B cell (primary cell): ENCODE data around the gene RALGAPB. TPM values are rescaled to one million over a fixed set of nuclear protein-coding genes. Genes with fewer than 3 reads are reported as not detected.

Experiments
- ATAC-seq: fragments of 200-7000 bp; cut with Tn5 transposase; one replicate; pipeline ENCODE4 v1.10.0; 2021; ENCODE audit warnings: low read depth, mild to moderate bottlenecking, moderate number of reproducible peaks, moderate library complexity
- CTCF ChIA-PET: fragments of 350-600 bp; sonication (Branson Sonifier 250); formaldehyde crosslinking; loops from one replicate; lab custom pipeline; 2021; ENCODE audit warnings: antibody characterized with exemption, inconsistent platforms; lab: Charles Lee
- POLR2A ChIA-PET: fragments of 350-600 bp; sonication (Branson Sonifier 250); formaldehyde crosslinking; loops from one replicate; lab custom pipeline; 2021; ENCODE audit warnings: antibody characterized with exemption; lab: Charles Lee
- DNase-seq: peaks from one replicate; pipeline ENCODE4 v3.0.0; 2013
- H2AFZ ChIP-seq: 2 replicates; pipeline ENCODE4 v1.6.1; 2012; ENCODE audit warnings: mild to moderate bottlenecking, low read depth, low read length; ENCODE audit not compliant: insufficient read depth, poor library complexity, severe bottlenecking
- H3K27ac ChIP-seq, 2 donors: 1 replicate in 1 of 2; 2 replicates in 1 of 2; pipeline ENCODE4 v1.5.1; 2012 to 2013; ENCODE audit warnings: low read length in 2 of 2, mild to moderate bottlenecking in 2 of 2, moderate library complexity in 1 of 2
- H3K27me3 ChIP-seq, 4 experiments: fragments of 200-600 bp in 1 of 4; sonication (generic) in 1 of 4; replicated peaks in 1 of 4; 1 replicate in 2 of 4; 2 replicates in 2 of 4; pipeline versions ENCODE4 v1.6.1 to v1.7.0; 2013 to 2016; ENCODE audit warnings: low read length in 3 of 4, mild to moderate bottlenecking in 2 of 4, mixed read lengths in 1 of 4, moderate library complexity in 1 of 4; ENCODE audit not compliant: insufficient read depth in 4 of 4, control insufficient read depth in 3 of 4; ENCODE audit errors: control extremely low read depth in 1 of 4
- H3K36me3 ChIP-seq, 2 experiments: replicated peaks in 1 of 2; 1 replicate in 1 of 2; 2 replicates in 1 of 2; pipeline versions ENCODE4 v1.6.1 to v1.7.1; 2013; ENCODE audit warnings: low read length in 1 of 2; ENCODE audit not compliant: insufficient read depth in 2 of 2, control insufficient read depth in 1 of 2; ENCODE audit errors: control extremely low read depth in 1 of 2, extremely low read depth in 1 of 2
- H3K4me1 ChIP-seq, 2 donors: fragments of 200-600 bp in 1 of 2; sonication (generic) in 1 of 2; 1 replicate in 1 of 2; 2 replicates in 1 of 2; pipeline versions ENCODE4 v1.5.1 to v1.6.1; 2013 to 2017; ENCODE audit warnings: low read length in 2 of 2; ENCODE audit not compliant: control insufficient read depth in 2 of 2, insufficient read depth in 2 of 2
- H3K4me2 ChIP-seq: replicated peaks from 2 replicates; pipeline ENCODE3; 2012; ENCODE audit warnings: mild to moderate bottlenecking, low read depth, low read length; ENCODE audit not compliant: poor library complexity, severe bottlenecking
- H3K4me3 ChIP-seq, 5 experiments: fragments of 200-600 bp in 1 of 5; sonication (generic) in 1 of 5; 1 replicate in 3 of 5; 2 replicates in 2 of 5; pipeline versions ENCODE4 v1.5.1 to v1.7.0; 2011 to 2016; ENCODE audit warnings: low read length in 4 of 5, mild to moderate bottlenecking in 4 of 5, low read depth in 2 of 5, control low read depth in 1 of 5, moderate library complexity in 1 of 5; ENCODE audit not compliant: insufficient read depth in 1 of 5; ENCODE audit errors: control extremely low read depth in 1 of 5, extremely low read depth in 1 of 5
- H3K79me2 ChIP-seq: fragments of 200-600 bp; sonication (generic); one replicate; pipeline ENCODE4 v1.6.0; 2016; ENCODE audit warnings: low read length; ENCODE audit not compliant: control insufficient read depth, insufficient read depth
- H3K9ac ChIP-seq: fragments of 200-600 bp; sonication (generic); 2 replicates; pipeline ENCODE4 v1.6.1; 2017; ENCODE audit warnings: mild to moderate bottlenecking, low read length, moderate library complexity
- H3K9me3 ChIP-seq, 3 donors: one replicate each; pipeline versions ENCODE4 v1.6.1 to v1.7.1; 2013; ENCODE audit warnings: low read length in 2 of 3; ENCODE audit not compliant: control insufficient read depth in 2 of 3, insufficient read depth in 1 of 3; ENCODE audit errors: control extremely low read depth in 1 of 3
- H4K20me1 ChIP-seq: 2 replicates; pipeline ENCODE4 v1.6.0; 2012; ENCODE audit warnings: mild to moderate bottlenecking, low read length; ENCODE audit not compliant: insufficient read depth, control insufficient read depth, poor library complexity, severe bottlenecking
- H3K27ac Mint-ChIP-seq: one replicate; pipeline ENCODE4 v1.8.0; 2021; ENCODE audit warnings: mixed read lengths
- H3K27me3 Mint-ChIP-seq: one replicate; pipeline ENCODE4 v1.8.0; 2021; ENCODE audit warnings: mixed read lengths
- H3K4me1 Mint-ChIP-seq: one replicate; pipeline ENCODE4 v1.8.0; 2021; ENCODE audit warnings: mixed read lengths
- H3K4me3 Mint-ChIP-seq: one replicate; pipeline ENCODE4 v1.8.0; 2021; ENCODE audit warnings: mixed read lengths
- H3K9me3 Mint-ChIP-seq: one replicate; pipeline ENCODE4 v1.8.0; 2022; ENCODE audit warnings: mixed read lengths; ENCODE audit not compliant: insufficient read depth
- CTCF ChIP-seq: fragments of 200-600 bp; IDR thresholded peaks from one replicate; pipeline ENCODE4 v1.8.0; 2022; ENCODE audit warnings: antibody characterized with exemption, mild to moderate bottlenecking
- EZH2 ChIP-seq: IDR thresholded peaks from 2 replicates; pipeline ENCODE4 v1.6.1; 2012; ENCODE audit warnings: borderline replicate concordance, low read depth, mild to moderate bottlenecking, moderate library complexity, low read length; ENCODE audit not compliant: insufficient read depth, poor library complexity, severe bottlenecking
- WGBS: methylation state at CpG from one replicate; pipeline ENCODE4 v1.1.5; 2013; ENCODE audit warnings: missing lambda C conversion rate; ENCODE audit not compliant: insufficient coverage; 5-methylcytosine and 5-hydroxymethylcytosine counted together
- intact Hi-C: fragments of 100-400 bp; cut with micrococcal nuclease; formaldehyde crosslinking; loops from one replicate; pipeline ENCODE4 v1.10.0; 2022
- polyA plus RNA-seq: library from polyadenylated mRNA; depleted of rRNA; stranded (reverse); fragments of >200 nt; gene quantifications from 2 replicates; pipeline ENCODE4 v1.2.3, GENCODE V29; 2012
- total RNA-seq, 2 donors: library from RNA; stranded (reverse); fragments of 120-200 nt in 1 of 2; gene quantifications; 1 replicate in 1 of 2; 2 replicates in 1 of 2; pipeline versions ENCODE4 v1.2.3 to v1.2.4, GENCODE V29; 2013 to 2022

RALGAPB gene
- total and polyA plus RNA-seq, 2 donors (not counting 1 experiment from before 2014, with no cell fraction given): 15.0 to 58.3 TPM

DNA sequence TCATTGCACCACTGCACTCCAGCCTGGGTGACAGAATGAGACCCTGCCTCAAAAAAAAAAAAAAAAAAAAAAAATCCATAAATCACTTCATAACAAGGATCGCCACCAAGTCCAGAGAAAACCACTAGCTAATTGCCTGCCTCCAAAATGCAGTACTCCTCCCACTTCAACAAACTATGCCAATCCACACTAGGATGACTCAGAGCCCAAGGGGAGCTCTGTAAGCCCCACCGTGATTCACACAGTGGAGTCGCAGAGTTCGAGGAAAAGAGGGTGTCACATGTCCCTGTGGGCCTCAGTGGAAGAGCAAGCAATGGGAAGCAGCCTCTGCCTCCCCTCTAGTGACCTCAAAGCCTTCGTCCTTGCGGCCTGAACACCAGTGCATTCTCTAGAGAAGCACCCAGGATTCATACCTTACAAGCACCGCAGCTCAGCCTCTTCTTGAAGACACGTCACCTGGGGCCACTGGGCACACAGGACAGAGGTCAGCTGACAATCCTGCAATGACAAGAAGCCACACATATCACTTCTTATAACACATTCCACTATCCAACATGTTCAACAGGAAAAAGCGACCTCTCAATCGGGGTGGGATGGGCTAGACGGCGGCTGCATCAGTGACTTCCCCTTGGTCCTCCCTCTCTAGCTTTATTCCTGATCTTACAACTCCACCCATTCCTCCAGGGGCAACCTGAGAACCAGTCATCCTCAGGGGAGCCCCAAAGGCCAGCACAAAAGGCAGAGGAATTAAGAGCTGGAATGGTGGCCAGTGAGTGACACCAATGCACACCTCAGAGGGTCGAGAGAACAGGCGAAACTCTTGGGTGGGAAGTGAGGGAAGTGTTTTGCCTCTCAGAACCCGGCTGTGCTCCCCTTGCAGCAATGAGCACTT, 46.4 kb upstream of the RALGAPB start:
- ATAC-seq: no peak
- H3K4me3 Mint-ChIP-seq: no peak overlapping the region
- H3K27ac Mint-ChIP-seq: no peak overlapping the region
- 95% methylated on average over 9 of the region's 15 CpGs for WGBS
- ChIA-PET POLR2A (no interaction called here), CTCF (no interaction called here)
- H3K4me3 ChIP-seq: no peak overlapping the region
- H3K27ac ChIP-seq: no peak overlapping the region
- no peak overlapping the region for H2AFZ ChIP-seq
- TF ChIP-seq CTCF: no peak
- no peak for TF ChIP-seq EZH2
- peaks cover 12% of the 10 kb centered on the region for H3K4me1 Mint-ChIP-seq
- intact Hi-C loops: no loop called here
- H4K20me1 ChIP-seq: peaks cover 81% of the 10 kb centered on the region
- no peaks in the 10 kb centered on the region for H3K27me3 Mint-ChIP-seq
- no peaks in the 10 kb centered on the region for H3K27me3 ChIP-seq
- DNase-seq: no peak
- peaks cover 4 to 87% of the 10 kb centered on the region in 2 experiments for H3K36me3 ChIP-seq
- peaks cover 15% of the 10 kb centered on the region for H3K79me2 ChIP-seq
- no peak overlapping the region for H3K4me2 ChIP-seq
- H3K9me3 Mint-ChIP-seq: no peaks in the 10 kb centered on the region
- no peaks in the 10 kb centered on the region for H3K4me1 ChIP-seq
- H3K9me3 ChIP-seq: no peaks in the 10 kb centered on the region
- H3K9ac ChIP-seq: no peak overlapping the region

DNA sequence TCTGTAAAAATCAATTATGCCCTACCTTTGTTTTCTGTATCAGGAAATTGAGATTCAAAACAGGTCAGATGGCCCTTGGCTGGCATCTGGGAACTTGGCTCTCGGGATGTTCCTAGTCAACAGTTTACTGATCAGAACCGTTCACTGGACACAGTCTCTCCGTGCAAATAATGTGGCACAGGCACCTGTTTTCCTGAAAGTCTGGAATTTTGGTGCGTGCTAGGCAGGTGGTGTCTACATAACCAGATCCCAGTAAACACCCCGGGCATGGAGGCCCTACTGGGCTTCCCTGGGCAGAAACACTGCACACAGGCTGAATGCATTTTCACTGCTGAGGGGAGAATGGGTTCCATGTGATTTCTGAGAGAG, 45.0 kb upstream of the RALGAPB start:
- H3K27ac ChIP-seq: no peak overlapping the region
- ChIA-PET POLR2A (no interaction called here), CTCF (interaction anchor here (0.6 kb wide), 1 partner anchor 10 kb away, joined by 5 read pairs; no protein-coding TSS in a partner anchor)
- DNase-seq (no peak), ATAC-seq (no peak)
- no peaks in the 10 kb centered on the region for H3K9me3 ChIP-seq
- no peaks in the 10 kb centered on the region for H3K4me1 ChIP-seq
- Mint-ChIP-seq H3K27ac (no peak overlapping the region), H3K27me3 (no peaks in the 10 kb centered on the region), H3K4me1 (peaks cover 15% of the 10 kb centered on the region), H3K4me3 (no peak overlapping the region), H3K9me3 (no peaks in the 10 kb centered on the region)
- 96% methylated on average over 5 of the region's 5 CpGs for WGBS
- no peak overlapping the region for H3K4me3 ChIP-seq
- no peak overlapping the region for H3K9ac ChIP-seq
- H4K20me1 ChIP-seq: peaks cover 82% of the 10 kb centered on the region
- H3K27me3 ChIP-seq: no peaks in the 10 kb centered on the region
- no peak overlapping the region for H2AFZ ChIP-seq
- TF ChIP-seq CTCF (no peak), EZH2 (no peak)
- peaks cover 1 to 83% of the 10 kb centered on the region in 2 experiments for H3K36me3 ChIP-seq
- intact Hi-C loops: no loop called here
- H3K79me2 ChIP-seq: peaks cover 25% of the 10 kb centered on the region
- H3K4me2 ChIP-seq: no peak overlapping the region
